ENCODE data around the gene RHOXF2. TPM values are rescaled to one million over a fixed set of nuclear protein-coding genes. Genes with fewer than 3 reads are reported as not detected.
"Not testable (repeated sequence)": the region's sequence is repeated elsewhere in the genome, so short reads cannot be mapped to it uniquely, and the experiment has no call there.

Gene RHOXF2
- total and polyA plus RNA-seq, 4 donors: not detected

DNA sequence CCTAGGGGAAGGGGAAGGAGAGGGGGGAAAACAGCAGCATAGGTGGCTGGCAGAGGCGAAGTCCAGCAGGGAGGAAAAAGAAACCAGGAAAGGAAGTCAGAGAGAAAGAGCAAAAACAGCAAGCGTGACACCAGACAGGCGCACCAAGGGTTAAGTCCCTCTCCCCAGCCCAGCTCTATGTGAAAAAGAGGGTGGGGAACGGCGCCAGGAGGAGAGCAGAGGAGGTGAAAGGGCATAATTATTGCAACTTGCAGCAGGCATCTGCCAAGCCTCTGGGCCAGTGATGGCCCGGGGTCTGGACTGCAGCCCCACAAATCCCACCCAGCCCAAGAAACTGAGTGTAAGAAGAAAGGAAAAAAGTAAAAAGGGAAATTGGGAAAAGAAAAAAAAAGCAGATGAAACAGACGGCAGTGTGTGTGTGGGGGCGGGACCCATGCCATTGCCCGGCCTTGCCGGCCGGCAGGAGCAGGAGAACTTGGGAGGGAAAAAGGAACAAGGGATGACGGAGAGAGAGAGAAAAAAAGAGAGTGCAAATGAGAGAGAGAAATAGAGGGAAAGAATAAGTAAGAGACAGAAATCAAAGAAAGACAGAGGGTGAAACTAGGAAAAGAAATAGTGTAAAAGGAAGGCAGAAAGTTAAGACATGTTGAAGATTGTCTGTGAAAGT lies 14.1 kb upstream of the RHOXF2 start:
- Histone ChIP-seq H3K9me3 (ENCODE audit: control insufficient read depth in 4 of 4, insufficient read depth in 3 of 4, low read length in 3 of 4) (peaks cover 0 to 7% (median 0%) of the 10 kb centered on the region in 4 donors), H3K27ac (ENCODE audit: low read depth in 1 of 2, low read length in 1 of 2) (no peak overlapping the region), H3K9ac (ENCODE audit: insufficient read depth in 1 of 2, low read length in 2 of 2) (peak overlapping the region in 1 of 2 donors; percentile 11), H3K27me3 (ENCODE audit: control insufficient read depth in 3 of 3, insufficient read depth in 3 of 3, low read length in 2 of 3) (peaks cover 0 to 16% (median 0%) of the 10 kb centered on the region in 3 donors), H3K4me1 (ENCODE audit: control insufficient read depth in 5 of 5, insufficient read depth in 5 of 5, low read length in 5 of 5) (peaks cover 0 to 2% (median 0%) of the 10 kb centered on the region in 5 donors), H3K36me3 (ENCODE audit: control insufficient read depth in 4 of 4, insufficient read depth in 4 of 4, low read length in 4 of 4) (no peaks in the 10 kb centered on the region), H3K4me3 (no peak overlapping the region)
- ATAC-seq (ENCODE audit: insufficient read depth, low FRiP score): no peak
- DNase-seq: peak; percentile 61 to 64 (median 63)
- TF ChIP-seq, protein P1, sequence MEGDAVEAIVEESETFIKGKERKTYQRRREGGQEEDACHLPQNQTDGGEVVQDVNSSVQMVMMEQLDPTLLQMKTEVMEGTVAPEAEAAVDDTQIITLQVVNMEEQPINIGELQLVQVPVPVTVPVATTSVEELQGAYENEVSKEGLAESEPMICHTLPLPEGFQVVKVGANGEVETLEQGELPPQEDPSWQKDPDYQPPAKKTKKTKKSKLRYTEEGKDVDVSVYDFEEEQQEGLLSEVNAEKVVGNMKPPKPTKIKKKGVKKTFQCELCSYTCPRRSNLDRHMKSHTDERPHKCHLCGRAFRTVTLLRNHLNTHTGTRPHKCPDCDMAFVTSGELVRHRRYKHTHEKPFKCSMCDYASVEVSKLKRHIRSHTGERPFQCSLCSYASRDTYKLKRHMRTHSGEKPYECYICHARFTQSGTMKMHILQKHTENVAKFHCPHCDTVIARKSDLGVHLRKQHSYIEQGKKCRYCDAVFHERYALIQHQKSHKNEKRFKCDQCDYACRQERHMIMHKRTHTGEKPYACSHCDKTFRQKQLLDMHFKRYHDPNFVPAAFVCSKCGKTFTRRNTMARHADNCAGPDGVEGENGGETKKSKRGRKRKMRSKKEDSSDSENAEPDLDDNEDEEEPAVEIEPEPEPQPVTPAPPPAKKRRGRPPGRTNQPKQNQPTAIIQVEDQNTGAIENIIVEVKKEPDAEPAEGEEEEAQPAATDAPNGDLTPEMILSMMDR (IDR thresholded peaks at IDR 0.05; ENCODE audit: control extremely low read depth, extremely low read depth): no peak
- WGBS, 2 donors: 43 to 70% methylated on average over 12 of the region's 12 CpGs

DNA sequence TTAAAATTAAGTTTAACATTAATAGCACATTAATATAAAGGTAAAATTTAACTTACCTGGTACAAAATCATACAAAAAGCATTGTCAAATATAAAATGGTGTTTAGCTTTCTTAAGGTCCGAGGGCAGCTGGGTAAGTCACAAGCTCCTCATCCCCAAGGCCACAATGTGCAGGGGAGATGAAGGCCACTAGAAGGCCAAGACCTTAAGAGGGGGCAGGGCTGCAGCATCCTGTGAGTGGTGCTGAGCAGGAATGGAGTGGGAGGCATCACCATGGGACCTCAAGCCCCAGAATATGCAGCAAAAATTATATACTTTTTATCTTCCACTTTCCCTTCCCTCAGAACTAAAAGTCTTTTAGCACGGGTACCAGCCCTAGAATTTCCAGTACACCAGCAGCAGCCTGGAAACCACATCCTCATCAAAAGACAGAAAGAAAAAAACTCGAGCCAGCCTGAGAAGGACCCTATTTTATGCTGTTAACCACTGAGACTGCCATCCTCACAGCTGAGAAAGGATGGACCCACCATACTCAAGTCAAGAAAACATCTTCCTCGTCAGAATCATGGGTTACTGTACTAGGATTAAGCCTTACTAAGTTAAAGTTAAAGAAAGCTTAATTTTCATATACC lies 13.0 kb upstream of the RHOXF2 start:
- Histone ChIP-seq H3K27ac (ENCODE audit: low read depth in 1 of 2, low read length in 1 of 2) (no peak overlapping the region), H3K9ac (ENCODE audit: insufficient read depth in 1 of 2, low read length in 2 of 2) (no peak overlapping the region), H3K4me1 (ENCODE audit: control insufficient read depth in 5 of 5, insufficient read depth in 5 of 5, low read length in 5 of 5) (peaks cover 0 to 2% (median 0%) of the 10 kb centered on the region in 5 donors), H3K9me3 (ENCODE audit: control insufficient read depth in 4 of 4, insufficient read depth in 3 of 4, low read length in 3 of 4) (peaks cover 0 to 7% (median 0%) of the 10 kb centered on the region in 4 donors), H3K27me3 (ENCODE audit: control insufficient read depth in 3 of 3, insufficient read depth in 3 of 3, low read length in 2 of 3) (peaks cover 0 to 16% (median 0%) of the 10 kb centered on the region in 3 donors), H3K4me3 (no peak overlapping the region), H3K36me3 (ENCODE audit: control insufficient read depth in 4 of 4, insufficient read depth in 4 of 4, low read length in 4 of 4) (no peaks in the 10 kb centered on the region)
- TF ChIP-seq, protein P1 (IDR thresholded peaks at IDR 0.05; ENCODE audit: control extremely low read depth, extremely low read depth): no peak
- 47 to 52% methylated on average over 4 of the region's 4 CpGs for WGBS, 2 donors
- DNase-seq: no peak
- no peak for ATAC-seq (ENCODE audit: insufficient read depth, low FRiP score)

DNA sequence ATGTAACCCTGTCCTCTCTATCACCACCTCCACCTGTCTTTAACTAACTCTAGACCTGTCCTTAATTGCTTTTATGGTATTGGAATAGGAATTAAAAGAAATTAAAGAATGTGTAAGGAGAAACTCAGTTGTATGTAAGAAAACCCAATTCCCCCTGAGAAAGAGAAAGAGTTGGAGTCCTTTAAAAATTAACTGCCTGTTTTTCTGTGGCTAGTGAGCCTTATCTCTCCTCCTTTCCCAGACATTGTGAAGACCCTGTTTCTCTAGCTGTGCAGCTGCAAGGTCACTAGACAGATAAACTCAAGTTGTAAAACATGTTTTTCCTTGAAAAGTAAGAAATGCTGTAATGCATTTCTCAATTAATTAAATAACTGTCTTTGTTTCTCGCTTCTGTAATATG lies 12.1 kb upstream of the RHOXF2 start:
- not testable (repeated sequence) for DNase-seq; ATAC-seq (ENCODE audit: insufficient read depth, low FRiP score); H3K9me3 ChIP-seq (ENCODE audit: control insufficient read depth in 4 of 4, insufficient read depth in 3 of 4, low read length in 3 of 4); H3K9ac ChIP-seq (ENCODE audit: insufficient read depth in 1 of 2, low read length in 2 of 2); H3K36me3 ChIP-seq (ENCODE audit: control insufficient read depth in 4 of 4, insufficient read depth in 4 of 4, low read length in 4 of 4); H3K4me1 ChIP-seq (ENCODE audit: control insufficient read depth in 5 of 5, insufficient read depth in 5 of 5, low read length in 5 of 5); H3K4me3 ChIP-seq; H3K27ac ChIP-seq (ENCODE audit: low read depth in 1 of 2, low read length in 1 of 2)
- H3K27me3 ChIP-seq (ENCODE audit: control insufficient read depth in 3 of 3, insufficient read depth in 3 of 3, low read length in 2 of 3): peaks cover 0 to 16% (median 0%) of the 10 kb centered on the region in 3 donors
- 67 to 80% methylated on average over 1 of the region's 1 CpG for WGBS, 2 donors

DNA sequence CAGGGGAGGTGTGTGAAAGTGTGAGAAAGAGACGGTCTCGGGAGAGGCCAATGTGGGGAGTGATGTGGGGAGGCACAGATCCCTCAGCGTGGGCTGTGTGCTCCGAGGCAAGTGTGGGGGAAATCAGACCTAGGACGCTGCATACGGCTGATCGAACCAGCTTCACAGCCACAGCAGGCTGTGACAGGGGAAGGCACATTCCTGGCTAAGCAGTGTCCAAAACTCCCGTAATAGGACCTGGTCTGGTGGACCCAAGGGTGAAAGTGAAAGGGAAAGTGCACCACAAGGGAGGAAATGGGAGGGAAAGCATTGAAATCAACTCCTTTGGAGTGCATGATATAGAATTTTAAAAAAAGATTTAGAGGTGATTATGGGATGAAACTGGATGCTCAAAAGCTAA lies 10.9 kb upstream of the RHOXF2 start:
- Histone ChIP-seq H3K9ac (ENCODE audit: insufficient read depth in 1 of 2, low read length in 2 of 2) (no peak overlapping the region), H3K4me1 (ENCODE audit: control insufficient read depth in 5 of 5, insufficient read depth in 5 of 5, low read length in 5 of 5) (peaks cover 0 to 2% (median 0%) of the 10 kb centered on the region in 5 donors), H3K4me3 (no peak overlapping the region), H3K27me3 (ENCODE audit: control insufficient read depth in 3 of 3, insufficient read depth in 3 of 3, low read length in 2 of 3) (peaks cover 0 to 16% (median 0%) of the 10 kb centered on the region in 3 donors), H3K36me3 (ENCODE audit: control insufficient read depth in 4 of 4, insufficient read depth in 4 of 4, low read length in 4 of 4) (no peaks in the 10 kb centered on the region), H3K27ac (ENCODE audit: low read depth in 1 of 2, low read length in 1 of 2) (peak overlapping the region in 1 of 2 donors; percentile 17), H3K9me3 (ENCODE audit: control insufficient read depth in 4 of 4, insufficient read depth in 3 of 4, low read length in 3 of 4) (peaks cover 0 to 7% (median 0%) of the 10 kb centered on the region in 4 donors)
- TF ChIP-seq, protein P1 (IDR thresholded peaks at IDR 0.05; ENCODE audit: control extremely low read depth, extremely low read depth): no peak
- DNase-seq (no peak), ATAC-seq (ENCODE audit: insufficient read depth, low FRiP score) (no peak)
- WGBS, 2 donors: 90 to 98% methylated on average over 8 of the region's 8 CpGs

DNA sequence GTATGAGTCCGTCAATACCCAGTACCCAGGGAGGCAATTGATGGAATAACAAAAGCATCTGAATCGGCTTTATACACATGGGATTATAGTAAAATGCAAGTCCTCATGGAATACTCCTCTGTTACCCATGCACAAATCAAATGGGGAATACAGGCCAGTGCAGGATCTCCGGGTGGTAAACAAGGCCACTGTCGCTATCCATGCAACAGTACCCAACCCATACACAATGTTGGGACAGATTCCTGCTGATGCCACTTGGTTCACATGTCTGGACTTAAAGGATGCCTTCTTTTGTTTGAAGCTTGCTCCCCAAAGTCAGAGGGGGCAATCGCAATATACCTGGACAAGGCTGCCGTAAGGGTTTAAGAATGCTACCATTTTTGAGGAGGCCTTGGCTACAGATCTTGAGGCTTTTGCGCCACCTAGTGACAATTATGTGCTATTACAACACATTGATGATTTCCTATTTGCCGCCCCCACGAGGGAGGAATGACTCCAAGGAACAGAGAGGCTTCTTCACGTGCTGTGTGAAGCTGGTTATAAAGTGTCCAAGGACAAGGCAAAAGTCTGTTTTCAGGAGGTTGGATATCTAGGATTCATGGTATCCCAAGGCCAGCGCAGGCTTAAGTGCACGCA lies 8.2 kb upstream of the RHOXF2 start:
- ATAC-seq (ENCODE audit: insufficient read depth, low FRiP score): not testable (repeated sequence)

More for the DNA sequence above, 8.2 kb upstream of the RHOXF2 start:
- not testable (repeated sequence) for H3K27ac ChIP-seq (ENCODE audit: low read depth in 1 of 2, low read length in 1 of 2); H3K36me3 ChIP-seq (ENCODE audit: control insufficient read depth in 4 of 4, insufficient read depth in 4 of 4, low read length in 4 of 4); H3K9me3 ChIP-seq (ENCODE audit: control insufficient read depth in 4 of 4, insufficient read depth in 3 of 4, low read length in 3 of 4); H3K4me1 ChIP-seq (ENCODE audit: control insufficient read depth in 5 of 5, insufficient read depth in 5 of 5, low read length in 5 of 5); H3K9ac ChIP-seq (ENCODE audit: insufficient read depth in 1 of 2, low read length in 2 of 2); DNase-seq; H3K4me3 ChIP-seq
- H3K27me3 ChIP-seq (ENCODE audit: control insufficient read depth in 3 of 3, insufficient read depth in 3 of 3, low read length in 2 of 3): peaks cover 0 to 11% (median 0%) of the 10 kb centered on the region in 3 donors
- no CpG with 5 or more reads among the region's 12 CpGs for whole genome bisulfite sequencing, 2 donors
